ENCODE results near the gene ABHD6.

The ABHD6 gene, protein sequence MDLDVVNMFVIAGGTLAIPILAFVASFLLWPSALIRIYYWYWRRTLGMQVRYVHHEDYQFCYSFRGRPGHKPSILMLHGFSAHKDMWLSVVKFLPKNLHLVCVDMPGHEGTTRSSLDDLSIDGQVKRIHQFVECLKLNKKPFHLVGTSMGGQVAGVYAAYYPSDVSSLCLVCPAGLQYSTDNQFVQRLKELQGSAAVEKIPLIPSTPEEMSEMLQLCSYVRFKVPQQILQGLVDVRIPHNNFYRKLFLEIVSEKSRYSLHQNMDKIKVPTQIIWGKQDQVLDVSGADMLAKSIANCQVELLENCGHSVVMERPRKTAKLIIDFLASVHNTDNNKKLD

DNA sequence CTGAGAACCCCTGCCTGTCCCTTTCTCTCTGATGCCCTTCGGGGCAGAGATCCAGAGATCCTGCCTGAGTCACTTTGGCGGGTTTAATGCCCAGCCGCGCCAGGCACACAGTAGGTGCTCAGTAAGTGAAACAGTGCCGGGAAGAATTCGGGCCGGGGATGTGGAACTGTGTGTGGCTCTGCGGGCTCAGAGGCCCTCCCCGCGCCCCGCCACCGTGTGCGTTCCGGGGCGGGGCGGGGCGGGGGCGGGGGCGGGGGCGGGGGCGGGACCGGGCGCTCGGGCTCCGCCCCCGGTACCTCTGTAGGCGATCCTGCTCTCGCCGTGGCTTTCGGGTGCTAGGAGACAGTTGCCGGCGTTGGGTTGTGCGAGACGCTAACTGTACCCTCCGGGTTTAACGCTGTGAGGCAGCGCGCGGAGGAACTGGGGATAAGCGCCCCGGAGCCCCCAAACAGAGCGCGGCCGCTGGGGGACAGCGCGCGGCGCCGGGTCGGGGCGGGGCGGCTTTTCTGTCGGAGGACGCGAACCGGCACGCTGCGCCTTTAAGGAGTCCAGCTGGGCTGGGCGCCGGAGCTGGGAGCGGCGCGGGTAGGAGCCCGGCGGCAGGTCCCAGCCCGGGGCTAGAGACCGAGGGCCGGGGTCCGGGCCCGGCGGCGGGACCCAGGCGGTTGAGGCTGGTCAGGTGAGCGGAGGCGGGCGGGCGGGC, at the start of gene ABHD6:
ABHD6 (plus strand) TSS at position 555 of the 703 bp plus-strand sequence. CDS start 18,795 bp downstream, outside the sequence.
- H3K4me3 ChIP-seq (ENCODE audit: low read depth, low read length): peak within 1 kb of the TSS; percentile 82
- DNase-seq (ENCODE audit: low read depth): peak; percentile 68
- TF ChIP-seq, protein P1, sequence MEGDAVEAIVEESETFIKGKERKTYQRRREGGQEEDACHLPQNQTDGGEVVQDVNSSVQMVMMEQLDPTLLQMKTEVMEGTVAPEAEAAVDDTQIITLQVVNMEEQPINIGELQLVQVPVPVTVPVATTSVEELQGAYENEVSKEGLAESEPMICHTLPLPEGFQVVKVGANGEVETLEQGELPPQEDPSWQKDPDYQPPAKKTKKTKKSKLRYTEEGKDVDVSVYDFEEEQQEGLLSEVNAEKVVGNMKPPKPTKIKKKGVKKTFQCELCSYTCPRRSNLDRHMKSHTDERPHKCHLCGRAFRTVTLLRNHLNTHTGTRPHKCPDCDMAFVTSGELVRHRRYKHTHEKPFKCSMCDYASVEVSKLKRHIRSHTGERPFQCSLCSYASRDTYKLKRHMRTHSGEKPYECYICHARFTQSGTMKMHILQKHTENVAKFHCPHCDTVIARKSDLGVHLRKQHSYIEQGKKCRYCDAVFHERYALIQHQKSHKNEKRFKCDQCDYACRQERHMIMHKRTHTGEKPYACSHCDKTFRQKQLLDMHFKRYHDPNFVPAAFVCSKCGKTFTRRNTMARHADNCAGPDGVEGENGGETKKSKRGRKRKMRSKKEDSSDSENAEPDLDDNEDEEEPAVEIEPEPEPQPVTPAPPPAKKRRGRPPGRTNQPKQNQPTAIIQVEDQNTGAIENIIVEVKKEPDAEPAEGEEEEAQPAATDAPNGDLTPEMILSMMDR (conservative IDR thresholded peaks at IDR 0.05; ENCODE audit: low read depth, low read length): peak; percentile 16

DNA sequence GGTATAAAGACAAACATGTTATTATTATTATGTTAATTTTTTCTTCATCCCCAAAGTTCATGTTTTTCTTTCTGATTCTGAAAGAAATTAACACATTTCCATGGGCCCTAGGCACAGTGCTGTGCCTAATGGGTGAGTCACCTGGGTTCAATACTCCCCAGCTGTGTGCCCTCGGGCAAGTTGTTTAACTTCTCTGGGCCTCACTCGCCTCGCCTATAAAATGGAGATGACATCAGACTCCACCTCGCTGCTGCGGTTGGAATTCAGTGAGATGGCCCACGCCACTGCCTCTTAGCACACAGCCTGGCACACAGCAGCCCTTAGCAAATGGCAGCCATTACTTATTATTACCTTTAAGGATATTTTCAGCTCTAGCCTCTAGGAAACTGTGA, 49.4 kb upstream of the ABHD6 start:
- H3K4me3 ChIP-seq (ENCODE audit: low read depth, low read length): no peak overlapping the region
- TF ChIP-seq, protein P1 (conservative IDR thresholded peaks at IDR 0.05; ENCODE audit: low read depth, low read length): no peak
- DNase-seq (ENCODE audit: low read depth): no peak

DNA sequence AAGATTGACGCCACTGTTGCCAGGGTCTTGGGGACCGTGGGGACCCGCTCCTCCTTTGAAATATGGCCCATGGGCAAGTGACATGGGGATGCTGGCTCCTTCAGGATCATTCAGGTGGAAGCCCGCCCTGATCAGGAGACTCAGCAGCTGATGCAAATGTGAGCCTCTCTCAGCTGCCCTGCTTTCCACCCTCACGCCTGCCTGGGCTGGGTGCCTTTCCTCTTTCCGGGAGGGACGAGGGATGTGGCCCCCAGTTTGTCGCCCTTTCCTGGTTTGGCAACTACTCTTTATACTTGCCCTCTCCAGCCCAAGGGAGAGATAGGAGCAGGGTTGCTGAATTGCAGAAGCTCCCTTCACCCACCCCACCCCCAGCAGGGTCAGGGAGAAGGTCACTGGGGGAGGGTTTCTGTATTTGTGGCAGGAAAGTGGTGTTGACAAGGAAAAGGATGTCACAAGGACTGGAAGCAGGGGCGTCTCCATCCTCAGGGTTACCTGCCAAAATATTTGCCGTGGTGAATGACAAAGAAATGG, 48.6 kb upstream of the ABHD6 start:
- TF ChIP-seq, protein P1 (conservative IDR thresholded peaks at IDR 0.05; ENCODE audit: low read depth, low read length): no peak
- DNase-seq (ENCODE audit: low read depth): no peak
- no peak overlapping the region for H3K4me3 ChIP-seq (ENCODE audit: low read depth, low read length)

DNA sequence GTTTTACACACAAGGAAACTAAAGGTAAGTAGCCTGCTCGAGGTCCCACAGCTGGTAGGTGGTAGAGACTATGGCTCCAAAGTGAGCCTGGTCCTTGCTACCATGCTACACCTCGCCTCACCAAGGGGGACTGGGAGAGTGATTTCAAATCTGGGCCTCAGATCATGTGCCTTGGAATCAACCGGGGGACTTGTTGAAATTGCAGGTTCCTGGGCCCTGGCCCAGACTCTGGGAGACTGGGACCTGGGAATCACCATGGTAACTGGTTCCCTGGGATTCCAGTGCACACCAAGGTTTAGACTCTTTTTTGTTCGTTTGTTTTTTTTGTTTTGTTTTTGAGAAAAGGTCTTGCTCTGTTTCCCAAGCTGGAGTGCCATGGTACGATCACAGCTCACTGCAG, 47.9 kb upstream of the ABHD6 start:
- H3K4me3 ChIP-seq (ENCODE audit: low read depth, low read length): no peak overlapping the region
- TF ChIP-seq, protein P1 (conservative IDR thresholded peaks at IDR 0.05; ENCODE audit: low read depth, low read length): no peak
- no peak for DNase-seq (ENCODE audit: low read depth)

DNA sequence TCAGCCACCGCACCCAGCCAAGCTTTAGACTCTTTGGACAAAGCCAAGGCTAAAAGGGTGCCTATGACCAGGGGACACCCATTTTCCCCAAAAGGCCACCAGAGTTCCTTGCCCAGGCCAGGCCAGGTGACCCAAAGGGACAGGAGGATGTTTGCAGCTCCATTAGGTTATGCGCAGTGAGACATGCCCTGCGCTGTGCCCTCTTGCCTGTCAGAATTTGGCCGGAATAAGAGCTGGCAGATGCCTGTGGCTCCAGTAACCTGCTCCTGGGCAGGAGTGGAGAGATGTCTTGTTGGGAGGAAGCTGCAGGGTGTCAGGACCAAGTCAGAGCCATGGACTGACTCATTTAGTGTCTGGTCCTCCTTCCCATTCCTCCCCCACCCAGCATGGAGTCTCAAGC, 47.3 kb upstream of the ABHD6 start:
- H3K4me3 ChIP-seq (ENCODE audit: low read depth, low read length): no peak overlapping the region
- TF ChIP-seq, protein P1 (conservative IDR thresholded peaks at IDR 0.05; ENCODE audit: low read depth, low read length): no peak
- DNase-seq (ENCODE audit: low read depth): no peak

DNA sequence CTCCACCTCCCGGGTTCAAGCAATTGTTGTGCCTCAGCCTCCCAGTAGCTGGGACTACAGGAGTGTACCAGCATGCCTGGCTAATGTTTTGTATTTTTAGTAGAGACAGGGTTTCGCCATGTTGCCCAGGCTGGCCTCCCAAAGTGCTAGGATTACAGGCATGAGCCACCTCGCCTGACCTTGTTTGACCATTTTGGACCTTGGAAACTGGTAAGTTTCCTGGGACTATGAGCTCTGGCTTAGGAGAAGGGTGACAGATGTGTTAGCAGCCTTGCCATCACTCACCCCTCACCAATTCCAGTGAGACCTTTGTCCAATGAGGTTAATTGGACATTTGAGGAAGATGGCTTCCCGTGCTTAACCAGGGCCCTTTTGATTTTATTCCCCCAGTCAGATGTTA, 46.7 kb upstream of the ABHD6 start:
- TF ChIP-seq, protein P1 (conservative IDR thresholded peaks at IDR 0.05; ENCODE audit: low read depth, low read length): no peak
- no peak overlapping the region for H3K4me3 ChIP-seq (ENCODE audit: low read depth, low read length)
- DNase-seq (ENCODE audit: low read depth): no peak
